Cardiac fibroblast (primary cell): ENCODE measurements around the gene CMTM7.

Source experiments
- DNase-seq, 2 donors: peaks; one replicate each; pipeline versions ENCODE4 v3.0.0 to v3.0.0-alpha.2; 2010; ENCODE audit warnings: low read depth in 2 of 2
- H3K4me3 ChIP-seq, 2 donors: replicated peaks in 1 of 2; 1 replicate in 1 of 2; 2 replicates in 1 of 2; pipeline ENCODE4 v1.5.1; 2011; ENCODE audit warnings: low read depth in 2 of 2, low read length in 2 of 2, mild to moderate bottlenecking in 2 of 2, moderate library complexity in 1 of 2
- TF ChIP-seq, protein P1 (sequence below): IDR thresholded peaks from one replicate; pipeline ENCODE4 v1.5.1; 2011; ENCODE audit warnings: low read depth, mild to moderate bottlenecking, low read length, inconsistent platforms

Gene CMTM7

DNA sequence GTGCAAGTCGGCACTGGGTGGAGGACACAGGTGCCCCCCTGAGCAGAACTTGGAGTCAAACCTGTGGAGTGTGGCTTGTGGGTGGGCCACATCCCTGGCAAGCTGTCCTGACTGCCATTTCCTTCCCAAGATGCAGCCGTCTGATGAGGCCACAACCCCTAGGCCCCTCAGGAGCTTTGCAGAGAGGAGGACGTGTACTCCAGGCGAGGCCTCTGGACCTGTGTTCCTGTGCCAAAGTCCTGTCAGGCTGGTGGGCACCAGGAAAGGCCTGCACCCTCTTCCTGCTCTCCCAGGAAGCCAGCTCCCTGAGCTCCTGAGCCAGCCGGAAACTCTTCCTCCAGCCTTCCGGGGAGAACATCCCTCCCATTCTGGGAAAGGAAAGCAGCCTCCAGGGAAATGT, 62.5 kb downstream of the CMTM7 start:
- H3K4me3 ChIP-seq = no peak overlapping the region
- DNase-seq = no peak
- TF ChIP-seq, protein P1, sequence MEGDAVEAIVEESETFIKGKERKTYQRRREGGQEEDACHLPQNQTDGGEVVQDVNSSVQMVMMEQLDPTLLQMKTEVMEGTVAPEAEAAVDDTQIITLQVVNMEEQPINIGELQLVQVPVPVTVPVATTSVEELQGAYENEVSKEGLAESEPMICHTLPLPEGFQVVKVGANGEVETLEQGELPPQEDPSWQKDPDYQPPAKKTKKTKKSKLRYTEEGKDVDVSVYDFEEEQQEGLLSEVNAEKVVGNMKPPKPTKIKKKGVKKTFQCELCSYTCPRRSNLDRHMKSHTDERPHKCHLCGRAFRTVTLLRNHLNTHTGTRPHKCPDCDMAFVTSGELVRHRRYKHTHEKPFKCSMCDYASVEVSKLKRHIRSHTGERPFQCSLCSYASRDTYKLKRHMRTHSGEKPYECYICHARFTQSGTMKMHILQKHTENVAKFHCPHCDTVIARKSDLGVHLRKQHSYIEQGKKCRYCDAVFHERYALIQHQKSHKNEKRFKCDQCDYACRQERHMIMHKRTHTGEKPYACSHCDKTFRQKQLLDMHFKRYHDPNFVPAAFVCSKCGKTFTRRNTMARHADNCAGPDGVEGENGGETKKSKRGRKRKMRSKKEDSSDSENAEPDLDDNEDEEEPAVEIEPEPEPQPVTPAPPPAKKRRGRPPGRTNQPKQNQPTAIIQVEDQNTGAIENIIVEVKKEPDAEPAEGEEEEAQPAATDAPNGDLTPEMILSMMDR = no peak

DNA sequence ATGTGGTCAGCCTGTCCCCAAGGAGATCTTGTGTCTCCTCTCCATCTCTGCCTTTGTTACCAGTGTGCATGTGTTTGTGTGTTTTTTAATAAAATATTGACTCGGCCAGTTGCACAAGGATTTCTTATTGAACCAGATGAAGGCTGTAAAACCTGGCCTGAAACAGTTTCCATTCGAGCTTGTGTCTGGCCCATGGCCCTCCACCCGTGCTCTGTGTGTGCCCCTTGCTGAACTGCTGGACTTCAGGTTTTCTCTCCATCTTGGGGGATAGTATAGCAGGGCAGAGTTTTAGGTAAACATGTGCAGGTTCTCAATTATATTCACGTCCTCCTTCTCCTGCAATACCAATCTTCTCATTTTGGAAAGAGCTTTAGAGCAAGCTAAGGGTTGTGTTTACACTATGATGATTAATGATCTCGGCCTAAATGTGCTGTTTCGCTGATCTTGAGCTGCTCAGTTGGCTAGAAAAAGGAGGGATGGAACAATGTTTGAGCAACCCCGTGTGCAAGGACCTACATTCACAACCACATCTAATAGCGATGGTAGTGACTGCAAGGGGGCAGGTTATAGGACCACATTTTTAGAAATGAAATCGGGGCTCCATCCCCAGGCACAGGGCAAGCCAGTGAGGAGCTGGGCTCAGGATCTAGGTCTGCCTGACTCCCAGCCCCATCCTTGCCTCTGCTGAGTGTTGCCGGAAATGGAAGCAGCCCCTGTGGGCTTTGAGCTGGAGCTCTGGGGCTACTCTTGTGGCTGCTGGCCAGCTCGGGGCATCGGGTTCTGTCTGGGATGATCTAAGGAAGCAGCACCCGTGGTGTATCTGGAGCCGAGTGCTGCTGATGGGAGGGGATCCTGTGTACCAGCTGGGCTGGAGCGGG, 63.3 kb downstream of the CMTM7 start:
- DNase-seq = no peak
- no peak overlapping the region for H3K4me3 ChIP-seq
- TF ChIP-seq, protein P1 = no peak

DNA sequence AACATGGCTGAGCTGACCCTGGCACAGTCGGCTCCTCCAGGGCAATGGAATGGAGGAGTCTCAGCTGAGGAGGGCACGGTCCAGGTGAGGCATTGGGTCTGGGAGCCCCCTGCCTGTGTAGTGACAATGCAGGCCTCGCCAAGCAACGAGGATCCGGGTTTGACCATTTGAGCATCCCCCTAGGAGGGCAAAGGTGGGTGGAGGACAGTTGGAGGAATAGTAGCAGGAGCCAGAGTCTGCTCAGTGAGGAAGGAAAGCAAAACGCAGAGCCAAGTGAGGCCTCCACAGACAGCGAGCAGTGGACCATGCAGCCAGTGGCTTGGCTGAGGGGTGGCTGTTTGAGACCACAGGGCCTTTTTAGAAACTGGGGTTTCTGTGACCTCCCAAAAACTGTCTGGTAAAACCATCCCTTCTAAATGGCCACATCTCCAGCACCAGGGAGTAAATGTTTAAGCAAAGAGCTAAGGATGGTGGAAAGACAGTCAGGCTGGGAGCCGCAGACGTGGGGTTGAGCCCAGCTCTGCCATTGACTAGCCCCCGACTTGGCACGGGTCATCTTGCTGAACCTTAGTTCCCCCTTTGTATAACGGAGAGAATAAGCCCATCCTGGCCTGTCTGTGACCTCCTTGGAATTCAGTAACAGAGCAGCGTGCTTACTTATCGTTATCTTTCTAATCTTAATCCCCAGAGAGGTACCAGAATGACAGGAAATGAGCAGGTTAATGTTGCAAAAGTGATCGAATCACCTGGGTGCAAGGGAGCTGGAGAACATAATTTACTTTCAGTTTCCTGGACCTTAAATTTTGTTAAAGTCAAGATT, 64.2 kb downstream of the CMTM7 start:
- H3K4me3 ChIP-seq = no peak overlapping the region
- DNase-seq = no peak
- TF ChIP-seq, protein P1 = no peak

DNA sequence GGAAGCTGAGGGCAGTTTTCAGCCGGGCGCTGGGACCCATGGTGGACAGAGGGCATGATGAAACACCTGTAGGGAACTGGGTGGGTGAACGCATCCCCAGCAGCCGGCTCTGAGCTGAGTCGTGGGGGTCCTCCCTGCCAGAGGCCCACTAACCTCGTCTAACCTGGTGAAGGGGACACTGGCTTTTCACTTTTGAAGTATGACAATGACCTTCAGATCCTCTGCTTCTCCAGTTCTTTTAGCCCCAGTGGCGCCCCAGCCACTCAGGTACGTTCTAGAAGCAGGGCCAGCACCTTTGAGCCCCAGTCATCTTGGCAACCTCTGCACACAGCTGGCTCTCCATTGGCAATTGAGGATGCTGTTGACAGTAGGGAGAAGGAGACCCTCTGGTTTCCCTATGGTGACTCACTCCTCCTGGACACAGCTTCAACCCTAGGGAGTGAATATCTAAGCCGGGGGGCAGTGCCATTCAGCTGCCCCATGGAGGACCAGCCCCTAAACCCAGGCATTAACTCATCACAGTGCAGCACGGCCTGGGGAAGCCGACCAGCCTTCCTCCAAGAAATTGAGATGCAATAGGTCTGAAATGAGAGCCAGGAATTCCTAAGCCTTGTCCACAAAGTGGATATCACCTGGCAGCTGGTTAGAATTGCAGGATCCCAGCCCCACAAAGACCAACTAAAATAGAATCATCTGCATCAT, 64.9 kb downstream of the CMTM7 start:
- H3K4me3 ChIP-seq = no peak overlapping the region
- DNase-seq = no peak
- TF ChIP-seq, protein P1 = no peak

DNA sequence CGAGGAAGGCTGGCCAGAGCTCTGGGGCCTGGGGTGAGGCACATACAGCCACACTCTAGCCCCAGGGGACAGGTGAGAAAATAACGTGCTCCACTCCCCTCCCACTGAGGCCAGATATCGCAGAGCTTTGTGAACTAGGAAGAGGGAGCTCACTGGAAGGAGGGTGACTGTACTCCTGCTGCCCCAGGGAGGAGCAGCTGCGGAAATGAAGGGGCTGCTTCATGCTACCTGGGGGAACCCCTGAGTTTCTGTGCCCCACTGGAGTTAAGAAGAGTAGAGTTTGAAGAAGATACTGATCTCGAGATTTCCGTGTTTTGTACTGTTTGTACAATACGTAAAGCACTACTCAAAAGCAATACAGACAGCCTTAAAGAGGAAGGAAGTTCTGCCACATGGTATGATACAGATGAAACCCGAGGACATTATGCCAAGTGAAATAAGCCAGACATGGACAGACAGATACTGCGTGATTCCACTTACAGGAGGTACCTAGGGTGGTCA, 66.4 kb downstream of the CMTM7 start:
- no peak overlapping the region for H3K4me3 ChIP-seq
- no peak for DNase-seq
- TF ChIP-seq, protein P1 = no peak

DNA sequence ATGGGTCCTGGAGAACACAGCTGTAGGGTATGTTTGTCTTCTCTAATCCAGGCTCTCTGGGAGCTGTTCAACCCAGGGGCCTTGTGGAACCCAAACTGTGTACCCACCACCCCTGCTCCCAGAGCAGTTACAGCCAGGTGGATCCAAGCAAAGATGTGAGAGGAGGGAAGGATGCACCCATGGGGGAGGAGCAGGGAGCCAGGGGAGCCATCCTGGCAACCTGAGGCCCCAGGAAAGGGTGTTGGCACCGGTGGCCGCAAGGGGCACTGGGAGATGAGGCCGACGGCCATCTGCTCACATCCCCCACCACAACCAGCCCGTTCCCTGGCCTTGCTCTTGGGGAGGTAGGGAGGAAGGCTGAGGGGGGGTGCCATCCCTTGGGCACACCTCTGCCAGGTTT, 67.8 kb downstream of the CMTM7 start:
- TF ChIP-seq, protein P1 = no peak
- DNase-seq = no peak
- no peak overlapping the region for H3K4me3 ChIP-seq
